Neural cell (in vitro differentiated cells): ENCODE results near the gene SLC25A23. TPM values are rescaled to one million over a fixed set of nuclear protein-coding genes. Genes with fewer than 3 reads are reported as not detected.

Experiments
- H2AFZ ChIP-seq: fragments of 200-600, 300-800 bp; sonication (generic), shearing (Covaris generic); 2 replicates; pipeline ENCODE4 v1.6.0; 2014; ENCODE audit warnings: low read depth, mild to moderate bottlenecking, antibody characterized with exemption, low read length, moderate library complexity
- H3F3A ChIP-seq: fragments of 200-600 bp; shearing (Covaris generic); 2 replicates; pipeline ENCODE4 v1.6.1; 2016; ENCODE audit warnings: mild to moderate bottlenecking, moderate library complexity, mixed read lengths, antibody characterized with exemption, low read length; ENCODE audit not compliant: insufficient read depth, poor library complexity, severe bottlenecking
- H3K27ac ChIP-seq: fragments of 200-600, 300-800 bp; sonication (generic), shearing (Covaris generic); 2 replicates; pipeline ENCODE4 v1.5.1; 2014; ENCODE audit warnings: mild to moderate bottlenecking, low read length, moderate library complexity
- H3K27me3 ChIP-seq: fragments of 300-800, 200-600 bp; sonication (generic), shearing (Covaris generic); 2 replicates; pipeline ENCODE4 v1.6.0; 2014; ENCODE audit warnings: mild to moderate bottlenecking, low read depth, low read length, moderate library complexity; ENCODE audit not compliant: insufficient read depth
- H3K36me3 ChIP-seq: fragments of 300-800, 200-600 bp; sonication (generic), shearing (Covaris generic); 2 replicates; pipeline ENCODE4 v1.5.1; 2014; ENCODE audit warnings: mild to moderate bottlenecking, antibody characterized with exemption, low read length, moderate library complexity; ENCODE audit not compliant: insufficient read depth
- H3K4me2 ChIP-seq: fragments of 300-800, 200-600 bp; sonication (generic), shearing (Covaris generic); 2 replicates; pipeline ENCODE4 v1.6.0; 2014; ENCODE audit warnings: mild to moderate bottlenecking, low read length
- H3K4me3 ChIP-seq: fragments of 300-800, 200-600 bp; sonication (generic), shearing (Covaris generic); 2 replicates; pipeline ENCODE4 v1.5.1; 2014; ENCODE audit warnings: mild to moderate bottlenecking, low read length, moderate library complexity
- H3K79me2 ChIP-seq: fragments of 200-600 bp; shearing (Covaris generic); replicated peaks from 2 replicates; pipeline ENCODE4 v1.6.0; 2014; ENCODE audit warnings: mild to moderate bottlenecking, low read length, moderate library complexity; ENCODE audit not compliant: insufficient read depth
- H3K9ac ChIP-seq: fragments of 300-800, 200-600 bp; sonication (generic), shearing (Covaris generic); 2 replicates; pipeline ENCODE4 v1.6.1; 2016; ENCODE audit warnings: mild to moderate bottlenecking, low read length, mixed read lengths
- H3K9me2 ChIP-seq: fragments of 200-600 bp; shearing (Covaris generic); 2 replicates; pipeline ENCODE4 v1.6.1; 2016; ENCODE audit warnings: mild to moderate bottlenecking, low read length, mixed read lengths; ENCODE audit not compliant: insufficient read depth
- H3K9me3 ChIP-seq: fragments of 200-600, 300-800 bp; sonication (generic), shearing (Covaris generic); 2 replicates; pipeline ENCODE4 v1.6.1; 2016; ENCODE audit warnings: mild to moderate bottlenecking, mixed run types, low read length, moderate library complexity, mixed read lengths
- H4K20me1 ChIP-seq: fragments of 200-600 bp; shearing (Covaris generic); 2 replicates; pipeline ENCODE4 v1.6.1; 2016; ENCODE audit warnings: mild to moderate bottlenecking, mixed run types; ENCODE audit not compliant: insufficient read depth
- CTCF ChIP-seq: fragments of 450-650 bp; IDR thresholded peaks from 2 replicates; pipeline ENCODE4 v1.5.1; 2014; ENCODE audit warnings: antibody characterized with exemption, mild to moderate bottlenecking, moderate library complexity; ENCODE audit not compliant: poor library complexity, severe bottlenecking
- EP300 ChIP-seq: fragments of 450-650 bp; conservative IDR thresholded peaks from 2 replicates; pipeline ENCODE4 v1.6.1; 2014; ENCODE audit warnings: antibody characterized with exemption, mild to moderate bottlenecking, moderate library complexity; ENCODE audit not compliant: poor library complexity, severe bottlenecking
- EZH2 ChIP-seq: fragments of 200-600, 300-800 bp; shearing (Covaris generic), sonication (generic); IDR thresholded peaks from 2 replicates; pipeline ENCODE4 v1.6.1; 2014; ENCODE audit warnings: antibody characterized with exemption, low read length, borderline replicate concordance, mild to moderate bottlenecking; ENCODE audit not compliant: insufficient read depth, poor library complexity, severe bottlenecking
- MXI1 ChIP-seq: fragments of 450-650 bp; conservative IDR thresholded peaks from 2 replicates; pipeline ENCODE4 v1.6.1; 2014; ENCODE audit warnings: antibody characterized with exemption, mild to moderate bottlenecking; ENCODE audit not compliant: poor library complexity, severe bottlenecking
- POLR2AphosphoS5 ChIP-seq: IDR thresholded peaks from 2 replicates; pipeline ENCODE4 v1.6.1; 2012
- RAD21 ChIP-seq: fragments of 450-650 bp; conservative IDR thresholded peaks from 2 replicates; pipeline ENCODE4 v1.6.1; 2014; ENCODE audit warnings: antibody characterized with exemption, mild to moderate bottlenecking, moderate library complexity
- REST ChIP-seq: IDR thresholded peaks from 2 replicates; pipeline ENCODE4 v1.6.1; 2012; ENCODE audit warnings: borderline replicate concordance
- SMC3 ChIP-seq: fragments of 450-650 bp; conservative IDR thresholded peaks from 2 replicates; pipeline ENCODE4 v1.6.1; 2014; ENCODE audit warnings: antibody characterized with exemption, mild to moderate bottlenecking, moderate library complexity; ENCODE audit not compliant: poor library complexity
- TAF1 ChIP-seq: IDR thresholded peaks from 2 replicates; pipeline ENCODE4 v1.6.1; 2012; ENCODE audit warnings: low read depth
- polyA plus RNA-seq: library from polyadenylated mRNA; depleted of rRNA; stranded (reverse); fragments of >200 nt; gene quantifications from 2 replicates; pipeline ENCODE4 v1.2.3, GENCODE V29; 2014

The SLC25A23 gene
- polyA plus RNA-seq, 1 donor from 2014 or later: 36.3 TPM

- TF ChIP-seq SMC3 (no peak), CTCF (peak; percentile 15)
- H3K9me3 ChIP-seq: no peaks in the 10 kb centered on the region
- no peaks in the 10 kb centered on the region for H3F3A ChIP-seq
- H2AFZ ChIP-seq: peak overlapping the region; percentile 41
- no peaks in the 10 kb centered on the region for H3K9me2 ChIP-seq
- no peak overlapping the region for H3K4me2 ChIP-seq
- peaks cover 31% of the 10 kb centered on the region for H3K79me2 ChIP-seq
- H3K9ac ChIP-seq: peak overlapping the region; percentile 59
- no peaks in the 10 kb centered on the region for H3K27me3 ChIP-seq
- H3K4me3 ChIP-seq: peak overlapping the region; percentile 54
- peak overlapping the region; percentile 85 for H3K27ac ChIP-seq
- no peaks in the 10 kb centered on the region for H3K36me3 ChIP-seq
- peaks cover 22% of the 10 kb centered on the region for H4K20me1 ChIP-seq
These were observed 33.6 kb downstream of the SLC25A23 start for GRCh38 chr19:6425732-6426620.

- H3K9ac ChIP-seq: peak overlapping the region; percentile 59
- TF ChIP-seq REST: peak; percentile 27
- no peak for TF ChIP-seq EP300
- peak; percentile 42 for TF ChIP-seq MXI1
- TF ChIP-seq EZH2: no peak
- peak; percentile 25 for TF ChIP-seq SMC3
- no peak for TF ChIP-seq RAD21
- TF ChIP-seq TAF1: no peak
- peak; percentile 64 for TF ChIP-seq CTCF
- TF ChIP-seq POLR2AphosphoS5: peak; percentile 66
- H3K27me3 ChIP-seq: no peaks in the 10 kb centered on the region
- no peaks in the 10 kb centered on the region for H3K9me2 ChIP-seq
- H3K27ac ChIP-seq: peak overlapping the region; percentile 85
- no peaks in the 10 kb centered on the region for H3F3A ChIP-seq
- H3K79me2 ChIP-seq: peaks cover 35% of the 10 kb centered on the region
- no peaks in the 10 kb centered on the region for H3K9me3 ChIP-seq
- no peaks in the 10 kb centered on the region for H3K36me3 ChIP-seq
- H3K4me2 ChIP-seq: no peak overlapping the region
- H2AFZ ChIP-seq: peak overlapping the region; percentile 41
- H4K20me1 ChIP-seq: peaks cover 24% of the 10 kb centered on the region
- H3K4me3 ChIP-seq: peak overlapping the region; percentile 54
These were observed 34.5 kb downstream of the SLC25A23 start for GRCh38 chr19:6424939-6425731.
